Ovary (tissue), 3 donors: Measurements from ENCODE around the gene OR11L1.

Experiments
- CTCF ChIP-seq, 3 donors: fragments of 450-650 bp in 2 of 3; fragments of 200-600 bp in 1 of 3; IDR thresholded peaks; one replicate each; pipeline versions ENCODE4 v1.5.1 to v1.8.0; 2016 to 2022; ENCODE audit warnings: antibody characterized with exemption in 3 of 3, mild to moderate bottlenecking in 1 of 3
- EP300 ChIP-seq: sonication (generic); formaldehyde crosslinking; IDR thresholded peaks from one replicate; pipeline ENCODE4 v1.6.1; 2017; ENCODE audit warnings: antibody characterized with exemption
- POLR2A ChIP-seq: fragments of 450-650 bp; IDR thresholded peaks from one replicate; pipeline ENCODE4 v1.6.1; 2017; ENCODE audit warnings: antibody characterized with exemption, mild to moderate bottlenecking, moderate library complexity
- donor health status: DM: no; HTN: no; CAD: no.

GRCh38 chr1:247862756-247863155 lies 21.1 kb upstream of the OR11L1 start:
- TF ChIP-seq CTCF (IDR thresholded peaks at IDR 0.05) (no peak), POLR2A (no peak), EP300 (no peak)
